Sigmoid colon (tissue), 7 donors: ENCODE measurements around the gene SLC16A12. TPM values are rescaled to one million over a fixed set of nuclear protein-coding genes. Genes with fewer than 3 reads are reported as not detected.

Experiments
- DNase-seq: peaks from one replicate; pipeline ENCODE4 v3.0.0-alpha.2; 2019
- H3K27ac ChIP-seq, 4 donors: fragments of 200-600 bp; sonication (generic); one replicate each; pipeline ENCODE4 v1.5.1; 2016 to 2019; ENCODE audit warnings: mild to moderate bottlenecking in 1 of 4
- H3K27me3 ChIP-seq, 3 donors: fragments of 200-600 bp; sonication (generic); one replicate each; pipeline ENCODE4 v1.5.1; 2019; ENCODE audit warnings: mild to moderate bottlenecking in 1 of 3
- H3K36me3 ChIP-seq, 4 donors: fragments of 200-600 bp; sonication (generic); one replicate each; pipeline ENCODE4 v1.5.1; 2016 to 2019
- H3K4me1 ChIP-seq, 4 donors: fragments of 200-600 bp; sonication (generic); one replicate each; pipeline ENCODE4 v1.5.1; 2017 to 2019
- H3K4me3 ChIP-seq, 4 donors: fragments of 200-600 bp; sonication (generic); one replicate each; pipeline ENCODE4 v1.5.1; 2017 to 2019; ENCODE audit warnings: mild to moderate bottlenecking in 2 of 4, moderate library complexity in 1 of 4
- H3K9me3 ChIP-seq, 4 donors: fragments of 200-600 bp in 3 of 4; sonication (generic) in 3 of 4; one replicate each; pipeline versions ENCODE4 v1.5.1 to v1.6.1; 2013 to 2019
- CTCF ChIP-seq, 4 experiments: fragments of 450-650 bp in 3 of 4; fragments of 200-600 bp in 1 of 4; IDR thresholded peaks; one replicate each; pipeline ENCODE4 v1.5.1; 2016 to 2019; ENCODE audit warnings: antibody characterized with exemption in 4 of 4, mild to moderate bottlenecking in 3 of 4, moderate library complexity in 2 of 4
- EP300 ChIP-seq, 4 donors: sonication (generic); formaldehyde crosslinking; IDR thresholded peaks; one replicate each; pipeline ENCODE4 v1.6.1; 2017; ENCODE audit warnings: antibody characterized with exemption in 4 of 4
- POLR2A ChIP-seq, 2 donors: fragments of 450-650 bp; IDR thresholded peaks; one replicate each; pipeline ENCODE4 v1.6.1; 2016; ENCODE audit warnings: antibody characterized with exemption in 2 of 2, mild to moderate bottlenecking in 2 of 2, moderate library complexity in 2 of 2
- POLR2AphosphoS5 ChIP-seq, 4 donors: sonication (generic); formaldehyde crosslinking; IDR thresholded peaks; one replicate each; pipeline ENCODE4 v1.6.1; 2017; ENCODE audit warnings: antibody characterized with exemption in 4 of 4
- WGBS, 2 donors: extraction: QIAGEN DNeasy Blood & Tissue Kit; methylation state at CpG; one replicate each; pipeline ENCODE4 v1.1.7; 2013; 5-methylcytosine and 5-hydroxymethylcytosine counted together
- intact Hi-C: fragments of 100-400 bp; cut with DNase I; formaldehyde crosslinking; loops from one replicate; pipeline ENCODE4 v1.15.1; 2023
- polyA plus RNA-seq, 3 donors: library from polyadenylated mRNA; stranded (reverse); fragments of 200-250 nt; gene quantifications; one replicate each; pipeline ENCODE4 v1.2.3, GENCODE V29; 2013
- total RNA-seq, 4 donors: library from RNA; depleted of rRNA; stranded (reverse); fragments of >200 nt; gene quantifications; one replicate each; pipeline ENCODE4 v1.1.0, GENCODE V29; 2016
- donor health status: healthy with polysubstance abuse.
- donor health status: Bipolar disorder and iron deficiency.
- donor health status: healthy.

SLC16A12 gene
- total and polyA plus RNA-seq, 7 donors, result 0.13 to 3.9 (median 1.3) TPM; not detected in 1

DNA sequence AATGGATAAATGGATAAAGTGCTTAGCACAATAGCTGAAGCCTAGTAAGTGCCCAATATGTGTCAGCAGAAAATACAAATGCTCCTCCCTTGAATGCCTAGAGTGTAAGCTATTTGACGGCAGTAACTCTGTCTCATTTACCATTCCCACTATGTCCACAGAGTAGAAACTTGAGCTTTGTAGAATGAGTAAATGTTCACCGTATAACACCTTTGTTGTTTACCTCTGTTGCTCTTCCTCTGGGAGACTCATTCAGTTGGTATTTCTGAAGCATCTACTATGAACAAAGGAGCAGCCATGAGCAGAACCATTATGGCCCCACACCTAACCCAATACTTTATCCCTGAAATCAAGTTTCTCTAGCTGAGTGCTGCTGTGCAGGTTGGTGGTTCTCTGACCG is 8.4 kb upstream of the SLC16A12 start:
- Histone ChIP-seq H3K4me1 (no peaks in the 10 kb centered on the region), H3K27ac (no peak overlapping the region), H3K4me3 (no peak overlapping the region), H3K27me3 (peaks cover 0 to 4% (median 0%) of the 10 kb centered on the region in 3 donors), H3K36me3 (no peaks in the 10 kb centered on the region), H3K9me3 (peaks cover 0 to 2% (median 0%) of the 10 kb centered on the region in 4 donors)
- no peak for DNase-seq
- WGBS, 2 donors, result 76 to 92% methylated on average over 3 of the region's 3 CpGs
- intact Hi-C loops, result no loop called here
- TF ChIP-seq POLR2A (IDR thresholded peaks at IDR 0.05), result no peak
- TF ChIP-seq EP300 (IDR thresholded peaks at IDR 0.05), result no peak
- no peak for TF ChIP-seq CTCF (IDR thresholded peaks at IDR 0.05)
- TF ChIP-seq POLR2AphosphoS5 (IDR thresholded peaks at IDR 0.05), result no peak

GRCh38 chr10:89540420-89540949 is 5.1 kb upstream of the SLC16A12 start:
- Histone ChIP-seq H3K36me3 (no peaks in the 10 kb centered on the region), H3K4me3 (no peak overlapping the region), H3K9me3 (peaks cover 0 to under 1% (median 0%) of the 10 kb centered on the region in 4 donors), H3K4me1 (peaks cover 0 to 5% (median 5%) of the 10 kb centered on the region in 4 donors), H3K27me3 (peaks cover 3 to 12% (median 7%) of the 10 kb centered on the region in 3 donors), H3K27ac (no peak overlapping the region)
- intact Hi-C loops, result no loop called here
- TF ChIP-seq CTCF (IDR thresholded peaks at IDR 0.05) (no peak), POLR2A (IDR thresholded peaks at IDR 0.05) (no peak), POLR2AphosphoS5 (IDR thresholded peaks at IDR 0.05) (no peak), EP300 (IDR thresholded peaks at IDR 0.05) (no peak)
- 93 to 96% methylated on average over 4 of the region's 4 CpGs for WGBS, 2 donors
- DNase-seq, result no peak

GRCh38 chr10:89537364-89537763 is 2.0 kb upstream of the SLC16A12 start:
- intact Hi-C loops, result no loop called here
- WGBS, 2 donors, result 28 to 66% methylated on average over 1 of the region's 1 CpG

DNA sequence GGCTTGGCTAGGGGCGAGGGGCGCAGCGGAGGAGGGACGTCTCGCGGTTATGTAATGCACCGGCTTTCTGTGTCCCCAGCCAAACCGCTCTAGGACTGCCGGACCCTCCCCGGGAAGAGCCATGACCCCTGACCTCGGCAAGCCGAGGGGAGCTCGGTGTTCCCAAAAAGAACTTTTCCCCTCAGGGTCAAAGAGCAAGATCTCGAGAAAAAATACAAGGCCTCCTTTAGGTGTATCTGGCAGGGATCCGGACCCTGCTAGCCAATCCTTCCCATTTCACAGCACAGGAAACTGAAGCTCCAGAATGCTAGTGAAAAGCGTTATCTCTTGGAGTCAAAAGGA is 590 bp upstream of the SLC16A12 start:
- H3K27me3 ChIP-seq, result peaks cover 15 to 51% (median 35%) of the 10 kb centered on the region in 3 donors
- no peak for TF ChIP-seq POLR2AphosphoS5 (IDR thresholded peaks at IDR 0.05)
- no peak for TF ChIP-seq EP300 (IDR thresholded peaks at IDR 0.05)
- TF ChIP-seq POLR2A (IDR thresholded peaks at IDR 0.05), result no peak
- TF ChIP-seq CTCF (IDR thresholded peaks at IDR 0.05), result no peak
- H3K9me3 ChIP-seq, result no peaks in the 10 kb centered on the region
- peak overlapping the region in 3 of 4 donors; percentile 42 to 50 (median 48) for H3K4me3 ChIP-seq
- DNase-seq, result no peak
- intact Hi-C loops, result no loop called here
- no peaks in the 10 kb centered on the region for H3K36me3 ChIP-seq
- peak overlapping the region in 1 of 4 donors; percentile 44 for H3K27ac ChIP-seq
- 12 to 16% methylated on average over 16 of the region's 16 CpGs for WGBS, 2 donors
- H3K4me1 ChIP-seq, result peaks cover 0 to 15% (median 12%) of the 10 kb centered on the region in 4 donors

More at GRCh38 chr10:89537364-89537763, 2.0 kb upstream of the SLC16A12 start:
- TF ChIP-seq EP300 (IDR thresholded peaks at IDR 0.05) (no peak), CTCF (IDR thresholded peaks at IDR 0.05) (no peak), POLR2AphosphoS5 (IDR thresholded peaks at IDR 0.05) (no peak), POLR2A (IDR thresholded peaks at IDR 0.05) (no peak)
- Histone ChIP-seq H3K27me3 (peaks cover 15 to 40% (median 28%) of the 10 kb centered on the region in 3 donors), H3K4me3 (no peak overlapping the region), H3K4me1 (peaks cover 0 to 15% (median 12%) of the 10 kb centered on the region in 4 donors), H3K36me3 (no peaks in the 10 kb centered on the region), H3K27ac (no peak overlapping the region), H3K9me3 (no peaks in the 10 kb centered on the region)
- DNase-seq, result no peak

- Histone ChIP-seq H3K4me1 (peaks cover 0 to 15% (median 12%) of the 10 kb centered on the region in 4 donors), H3K27me3 (peaks cover 15 to 58% (median 36%) of the 10 kb centered on the region in 3 donors), H3K27ac (no peak overlapping the region), H3K36me3 (no peaks in the 10 kb centered on the region), H3K9me3 (no peaks in the 10 kb centered on the region), H3K4me3 (peak overlapping the region in 3 of 4 donors; percentile 42 to 50 (median 48))
- WGBS, 2 donors, result 17 to 20% methylated on average over 8 of the region's 8 CpGs
- TF ChIP-seq POLR2AphosphoS5 (IDR thresholded peaks at IDR 0.05) (peak in 1 of 4 donors; percentile 13), CTCF (IDR thresholded peaks at IDR 0.05) (no peak)
- intact Hi-C loops, result no loop called here
- DNase-seq, result no peak
Observed at GRCh38 chr10:89534826-89535166, 598 bp downstream of the SLC16A12 start.
